Measurements from ENCODE around the gene RAB11A. TPM values are rescaled to one million over a fixed set of nuclear protein-coding genes. Genes with fewer than 3 reads are reported as not detected.
A peak's percentile ranks its signal among the peaks of the same experiment; 100 is the strongest.
"Not testable (repeated sequence)": the region's sequence is repeated elsewhere in the genome, so short reads cannot be mapped to it uniquely, and the experiment has no call there.

The RAB11A gene
- total RNA-seq, 2 experiments from 2014 or later = 192 to 193 TPM

DNA sequence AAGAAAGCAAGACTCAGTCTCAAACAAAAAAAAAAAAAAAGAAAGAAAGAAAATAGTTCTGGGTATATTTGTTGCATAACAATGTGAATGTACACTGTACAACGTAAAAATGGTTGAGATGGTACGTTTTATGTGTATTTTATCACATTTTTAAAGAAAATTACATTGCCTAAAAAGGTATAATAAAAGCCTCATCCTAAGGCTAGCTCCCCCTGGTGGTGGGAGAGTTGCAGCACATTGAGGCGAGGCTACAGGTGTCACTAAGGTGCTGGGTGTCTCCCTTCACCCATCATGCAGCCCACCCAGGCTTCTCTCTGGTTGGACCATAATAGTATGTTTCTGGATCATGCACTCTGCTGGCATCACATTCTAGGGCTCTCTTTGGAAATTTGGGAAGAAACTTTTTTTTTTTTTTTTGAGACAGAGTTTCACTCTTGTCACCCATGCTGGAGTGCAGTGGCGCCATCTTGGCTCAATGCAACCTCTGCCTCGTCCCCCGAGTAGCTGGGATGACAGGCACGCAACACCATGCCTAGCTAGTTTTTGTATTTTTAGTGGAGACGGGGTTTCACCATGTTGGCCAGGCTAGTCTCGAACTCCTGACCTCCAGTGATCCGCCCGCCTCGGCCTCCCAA lies 12.4 kb upstream of the RAB11A start:
- Mint-ChIP-seq H3K9me3 (no peaks in the 10 kb centered on the region), H3K36me3 (ENCODE audit: low read depth) (no peaks in the 10 kb centered on the region), H3K27ac (no peak overlapping the region), H3K4me3 (no peak overlapping the region), H3K27me3 (peaks cover 4% of the 10 kb centered on the region), H3K4me1 (peaks cover 11% of the 10 kb centered on the region)
- POLR2A ChIA-PET = interaction anchor here (0.6 to 1.8 kb wide), 3 partner anchors 12 to 703 kb away, joined by 3 to 7 read pairs (median 4); partner anchors contain the start of gene RAB11A
- CTCF ChIA-PET = interaction anchor here (0.6 to 2.9 kb wide), 31 partner anchors 8 to 1209 kb away, joined by 3 to 26 read pairs (median 4); partner anchors contain the start of gene RAB11A
- DNase-seq = peak; percentile 83

DNA sequence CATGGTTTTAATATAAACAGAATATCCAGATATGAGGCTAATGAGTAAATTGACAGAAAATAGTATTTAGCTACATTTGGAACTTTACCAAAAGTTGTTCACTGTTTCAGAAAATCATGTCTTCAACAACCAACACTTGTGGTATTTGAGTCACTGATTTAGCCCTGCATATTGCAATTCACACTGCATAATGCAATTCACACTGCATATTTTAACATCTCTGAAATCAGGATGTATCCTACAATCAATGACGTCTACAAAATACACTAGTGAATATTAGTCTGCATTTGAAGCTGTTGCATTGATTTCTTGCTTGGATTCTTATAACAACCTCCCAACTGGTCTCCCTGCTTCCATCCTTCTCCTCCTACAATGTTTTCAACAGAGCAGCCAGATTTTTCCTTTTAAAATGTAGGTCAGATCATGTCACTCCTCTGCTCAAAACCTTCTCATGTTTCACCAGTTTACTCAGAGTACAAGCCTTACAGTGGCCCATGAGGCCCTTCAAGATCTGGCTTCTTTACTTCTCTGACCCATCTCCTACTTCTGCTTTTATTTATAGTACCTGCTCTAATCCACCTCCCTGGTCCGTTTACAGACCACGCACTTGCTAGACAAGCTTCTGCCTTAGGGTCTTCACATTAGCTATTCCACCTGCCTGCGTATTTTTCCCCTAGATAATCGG lies 11.4 kb upstream of the RAB11A start:
- no peak for DNase-seq
- peaks cover 4% of the 10 kb centered on the region for H3K27me3 Mint-ChIP-seq
- no peak overlapping the region for H3K4me3 Mint-ChIP-seq
- CTCF ChIA-PET = interaction anchor here (1.0 to 2.9 kb wide), 16 partner anchors 9 to 332 kb away, joined by 3 to 26 read pairs (median 5); partner anchors contain the start of gene RAB11A
- no peak overlapping the region for H3K27ac Mint-ChIP-seq
- peaks cover 15% of the 10 kb centered on the region for H3K4me1 Mint-ChIP-seq
- H3K9me3 Mint-ChIP-seq = no peaks in the 10 kb centered on the region
- POLR2A ChIA-PET = interaction anchor here (0.7 to 1.8 kb wide), 2 partner anchors 11 to 47 kb away, joined by 4 to 7 read pairs; partner anchors contain the start of gene RAB11A
- H3K36me3 Mint-ChIP-seq (ENCODE audit: low read depth) = no peaks in the 10 kb centered on the region

DNA sequence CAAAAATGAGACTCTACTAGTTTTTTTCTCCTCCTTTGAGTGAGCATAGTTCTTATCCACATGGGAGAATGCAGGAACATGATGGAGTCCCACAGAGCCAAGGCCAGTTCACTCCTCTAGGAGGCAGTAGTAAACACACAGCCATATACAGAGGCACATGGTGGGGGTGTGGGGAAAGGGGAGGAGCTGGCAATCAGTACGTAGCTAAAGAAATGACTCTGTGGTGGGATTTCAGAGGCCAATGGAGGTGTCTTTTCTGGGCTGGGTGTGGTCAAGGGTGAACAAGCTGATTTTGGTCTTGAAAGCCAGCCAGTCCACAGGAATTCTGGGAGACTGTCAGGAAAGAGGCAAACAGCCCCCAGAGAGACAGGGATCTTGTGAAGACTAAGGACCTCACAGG lies 6.6 kb upstream of the RAB11A start:
- POLR2A ChIA-PET = interaction anchor here (1.3 to 1.9 kb wide), 2 partner anchors 30 to 642 kb away, joined by 3 to 5 read pairs; partner anchors contain the start of genes RPL4 and ZWILCH
- Mint-ChIP-seq H3K9me3 (no peaks in the 10 kb centered on the region), H3K4me1 (peaks cover 10% of the 10 kb centered on the region), H3K27ac (no peak overlapping the region), H3K4me3 (no peak overlapping the region), H3K27me3 (peaks cover 2% of the 10 kb centered on the region), H3K36me3 (ENCODE audit: low read depth) (no peaks in the 10 kb centered on the region)
- CTCF ChIA-PET = interaction anchor here (0.5 to 1.8 kb wide), 25 partner anchors 8 to 692 kb away, joined by 3 to 9 read pairs (median 4); partner anchors contain the start of gene INTS14
- peak; percentile 71 for DNase-seq

DNA sequence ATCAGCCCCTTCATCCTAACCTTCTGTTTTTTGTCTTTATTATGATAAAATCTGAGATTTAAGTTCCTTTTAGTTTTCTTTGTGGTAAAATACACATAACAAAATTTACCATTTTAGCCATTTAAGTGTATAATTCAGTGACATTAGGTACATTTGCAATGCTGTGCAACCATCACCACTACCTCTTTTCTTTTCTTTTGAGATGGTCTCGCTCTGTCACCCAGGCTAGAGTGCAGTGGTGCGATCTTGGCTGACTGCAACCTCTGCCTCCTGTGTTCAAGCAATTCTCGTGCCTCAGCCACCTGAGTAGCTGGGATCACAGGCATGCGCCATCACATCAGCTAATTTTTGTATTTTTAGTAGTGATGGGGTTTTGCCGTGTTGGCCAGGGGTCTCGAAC lies 6.2 kb upstream of the RAB11A start:
- Mint-ChIP-seq H3K36me3 (ENCODE audit: low read depth) (no peaks in the 10 kb centered on the region), H3K27me3 (peaks cover 2% of the 10 kb centered on the region), H3K4me1 (peaks cover 7% of the 10 kb centered on the region), H3K27ac (no peak overlapping the region), H3K4me3 (no peak overlapping the region), H3K9me3 (no peaks in the 10 kb centered on the region)
- ChIA-PET CTCF (interaction anchor here (0.5 to 1.8 kb wide), 26 partner anchors 8 to 692 kb away, joined by 3 to 9 read pairs (median 4); partner anchors contain the start of gene INTS14), POLR2A (interaction anchor here (1.3 to 1.9 kb wide), 2 partner anchors 30 to 642 kb away, joined by 3 to 5 read pairs; partner anchors contain the start of genes RPL4 and ZWILCH)
- no peak for DNase-seq

- peaks cover 25% of the 10 kb centered on the region for H3K4me1 Mint-ChIP-seq
- no peaks in the 10 kb centered on the region for H3K9me3 Mint-ChIP-seq
- no peak overlapping the region for H3K27ac Mint-ChIP-seq
- no peak overlapping the region for H3K4me3 Mint-ChIP-seq
- ChIA-PET POLR2A (interaction anchor here (1.1 kb wide), 1 partner anchor 75 kb away, joined by 4 read pairs; the partner anchor contains the start of gene DENND4A), CTCF (interaction anchor here (0.5 to 2.4 kb wide), 3 partner anchors 10 to 257 kb away, joined by 3 to 6 read pairs (median 3); no protein-coding TSS in a partner anchor)
- peaks cover 2% of the 10 kb centered on the region for H3K27me3 Mint-ChIP-seq
- H3K36me3 Mint-ChIP-seq (ENCODE audit: low read depth) = peaks cover 17% of the 10 kb centered on the region
- no peak for DNase-seq
These were observed 2.0 kb upstream of the RAB11A start for GRCh38 chr15:65867244-65867643.

DNA sequence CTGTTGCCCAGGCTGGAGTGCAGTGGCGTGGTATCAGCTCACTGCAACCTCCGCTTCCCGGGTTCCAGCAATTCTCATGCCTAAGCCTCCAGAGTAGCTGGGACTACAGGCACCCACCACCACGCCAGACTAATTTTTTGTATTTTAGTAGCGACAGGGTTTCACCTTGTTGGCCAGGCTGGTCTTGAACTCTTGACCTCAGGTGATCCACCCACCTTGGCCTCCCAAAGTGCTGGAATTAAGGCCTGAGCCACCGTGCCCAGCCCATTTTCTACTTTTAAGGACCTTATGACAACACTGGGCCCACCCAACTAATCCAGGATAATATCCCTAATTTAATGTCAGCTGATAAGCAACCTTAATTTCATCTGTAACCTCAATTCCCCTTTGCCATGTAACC lies 1.4 kb upstream of the RAB11A start:
- DNase-seq, H3K9me3 Mint-ChIP-seq, H3K27me3 Mint-ChIP-seq, H3K27ac Mint-ChIP-seq, H3K4me3 Mint-ChIP-seq: not testable (repeated sequence)
- POLR2A ChIA-PET = interaction anchor here (1.1 to 3.0 kb wide), 2 partner anchors 35 to 76 kb away, joined by 4 to 31 read pairs; partner anchors contain the start of gene DENND4A
- CTCF ChIA-PET = interaction anchor here (0.7 to 2.9 kb wide), 3 partner anchors 8 to 226 kb away, joined by 3 to 26 read pairs (median 3); no protein-coding TSS in a partner anchor
- H3K36me3 Mint-ChIP-seq (ENCODE audit: low read depth) = peaks cover 17% of the 10 kb centered on the region
- H3K4me1 Mint-ChIP-seq = peaks cover 27% of the 10 kb centered on the region

DNA sequence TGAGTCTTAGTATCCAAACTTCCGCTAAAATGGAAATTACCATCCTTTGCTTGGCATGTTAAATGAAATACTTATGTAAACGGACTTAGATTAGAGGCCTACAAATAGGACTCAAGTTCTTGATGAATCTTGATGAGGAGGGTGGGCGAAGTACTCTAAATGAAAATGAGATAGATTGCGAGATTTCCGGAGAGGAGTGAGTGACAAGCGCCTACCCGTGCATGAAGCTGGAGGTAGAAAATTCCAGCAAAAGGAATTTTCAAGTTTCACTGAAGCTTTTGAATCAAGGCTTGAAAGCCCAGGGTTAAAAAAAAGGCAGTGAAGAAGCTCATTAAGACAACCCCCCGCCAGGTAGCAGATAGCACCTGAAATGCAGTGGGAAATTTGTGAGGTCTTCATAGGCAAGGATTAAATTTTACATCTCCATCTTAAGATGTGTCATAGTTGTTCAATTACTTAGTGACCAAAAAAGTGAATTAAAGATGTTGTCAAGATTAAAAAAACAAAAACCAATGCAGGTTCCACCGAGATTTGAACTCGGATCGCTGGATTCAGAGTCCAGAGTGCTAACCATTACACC lies 655 bp upstream of the RAB11A start:
- POLR2A ChIA-PET = interaction anchor here (0.7 to 3.2 kb wide), 23 partner anchors 10 to 563 kb away, joined by 3 to 45 read pairs (median 7); partner anchors contain the start of genes DENND4A, DPP8, INTS14 and RNU5B-1
- H3K9me3 Mint-ChIP-seq = no peaks in the 10 kb centered on the region
- DNase-seq = no peak
- peak overlapping the region; percentile 97 for H3K27ac Mint-ChIP-seq
- peaks cover 18% of the 10 kb centered on the region for H3K36me3 Mint-ChIP-seq (ENCODE audit: low read depth)
- H3K4me1 Mint-ChIP-seq = peaks cover 30% of the 10 kb centered on the region
- peak overlapping the region; percentile 100 for H3K4me3 Mint-ChIP-seq
- CTCF ChIA-PET = interaction anchor here (0.6 to 3.0 kb wide), 16 partner anchors 8 to 336 kb away, joined by 3 to 26 read pairs (median 5); partner anchors contain the start of genes DENND4A and INTS14
- H3K27me3 Mint-ChIP-seq = peaks cover 2% of the 10 kb centered on the region

DNA sequence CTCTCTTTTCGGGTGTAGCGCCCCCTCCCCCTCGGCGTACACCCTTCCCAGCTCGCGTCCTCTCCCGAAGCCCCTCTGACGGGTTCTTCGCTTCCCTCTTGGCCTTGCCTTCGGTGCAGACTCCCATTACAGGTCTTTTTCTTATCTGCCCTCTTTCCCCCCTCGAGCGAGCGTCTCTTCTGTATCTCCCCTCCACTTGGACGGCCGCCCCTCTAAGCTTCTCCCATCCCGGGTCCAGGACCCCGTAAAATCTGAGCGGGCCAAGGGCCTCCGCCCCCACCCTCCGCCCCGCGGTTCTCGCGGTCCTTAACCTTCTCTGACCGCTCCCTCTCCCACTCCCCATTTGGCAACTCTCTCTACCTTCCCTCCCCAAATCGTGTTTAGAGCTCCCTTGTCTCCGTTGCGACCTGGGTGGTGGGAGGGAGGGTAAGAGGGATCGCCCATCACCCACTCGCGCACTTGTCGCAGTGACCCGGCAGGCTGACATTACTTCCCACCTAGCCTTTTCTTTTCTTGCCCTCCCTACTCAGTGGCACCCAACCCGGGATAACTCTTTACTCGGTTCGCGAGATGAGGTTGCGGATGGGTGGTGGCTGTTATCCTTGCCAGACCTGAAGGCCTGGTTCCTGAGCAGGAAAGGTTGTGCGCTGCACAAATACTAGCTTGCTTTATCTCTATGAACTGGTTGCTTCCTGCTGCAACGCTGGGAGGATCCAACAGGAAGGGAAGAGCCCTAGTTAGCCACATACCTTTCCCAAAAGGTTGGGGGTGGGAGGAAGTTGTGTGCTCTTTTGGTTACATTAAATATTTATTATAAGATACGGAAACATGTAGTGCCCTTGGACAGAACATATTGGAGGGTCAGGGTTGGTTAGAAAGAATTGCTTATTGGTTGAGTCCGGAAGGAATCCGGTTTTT lies 922 bp downstream of the RAB11A start:
- H3K36me3 Mint-ChIP-seq (ENCODE audit: low read depth) = peaks cover 26% of the 10 kb centered on the region
- H3K4me3 Mint-ChIP-seq = peak overlapping the region; percentile 100
- DNase-seq = peak; percentile 36
- peaks cover 2% of the 10 kb centered on the region for H3K27me3 Mint-ChIP-seq
- ChIA-PET CTCF (interaction anchor here (0.9 to 3.0 kb wide), 12 partner anchors 8 to 629 kb away, joined by 3 to 26 read pairs (median 5); partner anchors contain the start of genes DENND4A and INTS14), POLR2A (interaction anchor here (0.6 to 3.2 kb wide), 22 partner anchors 9 to 565 kb away, joined by 3 to 45 read pairs (median 8); partner anchors contain the start of genes DENND4A, DPP8, INTS14 and RNU5B-1)
- H3K27ac Mint-ChIP-seq = peak overlapping the region; percentile 97
- H3K9me3 Mint-ChIP-seq = no peaks in the 10 kb centered on the region
- H3K4me1 Mint-ChIP-seq = peaks cover 33% of the 10 kb centered on the region

GRCh38 chr15:65870889-65871533 lies 1.7 kb downstream of the RAB11A start:
- Mint-ChIP-seq H3K27ac (peak overlapping the region; percentile 97), H3K9me3 (no peaks in the 10 kb centered on the region), H3K27me3 (peaks cover 2% of the 10 kb centered on the region), H3K4me1 (peaks cover 40% of the 10 kb centered on the region), H3K4me3 (peak overlapping the region; percentile 100), H3K36me3 (ENCODE audit: low read depth) (peaks cover 26% of the 10 kb centered on the region)
- CTCF ChIA-PET = interaction anchor here (0.6 to 3.0 kb wide), 8 partner anchors 8 to 831 kb away, joined by 3 to 15 read pairs (median 6); partner anchors contain the start of genes INTS14 and SMAD6
- POLR2A ChIA-PET = interaction anchor here (1.2 to 3.2 kb wide), 12 partner anchors 8 to 566 kb away, joined by 3 to 45 read pairs (median 18); partner anchors contain the start of genes DENND4A, INTS14 and RNU5B-1
- DNase-seq = no peak

GRCh38 chr15:65871886-65872285 lies 2.6 kb downstream of the RAB11A start:
- H3K4me1 Mint-ChIP-seq = peaks cover 43% of the 10 kb centered on the region
- peaks cover 32% of the 10 kb centered on the region for H3K36me3 Mint-ChIP-seq (ENCODE audit: low read depth)
- not testable (repeated sequence) for H3K4me3 Mint-ChIP-seq, H3K27me3 Mint-ChIP-seq, H3K27ac Mint-ChIP-seq, DNase-seq, H3K9me3 Mint-ChIP-seq
- POLR2A ChIA-PET = interaction anchor here (1.3 kb wide), 1 partner anchor 261 kb away, joined by 3 read pairs; the partner anchor contains the start of gene INTS14
- CTCF ChIA-PET = interaction anchor here (0.7 to 0.9 kb wide), 5 partner anchors 12 to 830 kb away, joined by 3 to 7 read pairs (median 5); partner anchors contain the start of gene SMAD6

DNA sequence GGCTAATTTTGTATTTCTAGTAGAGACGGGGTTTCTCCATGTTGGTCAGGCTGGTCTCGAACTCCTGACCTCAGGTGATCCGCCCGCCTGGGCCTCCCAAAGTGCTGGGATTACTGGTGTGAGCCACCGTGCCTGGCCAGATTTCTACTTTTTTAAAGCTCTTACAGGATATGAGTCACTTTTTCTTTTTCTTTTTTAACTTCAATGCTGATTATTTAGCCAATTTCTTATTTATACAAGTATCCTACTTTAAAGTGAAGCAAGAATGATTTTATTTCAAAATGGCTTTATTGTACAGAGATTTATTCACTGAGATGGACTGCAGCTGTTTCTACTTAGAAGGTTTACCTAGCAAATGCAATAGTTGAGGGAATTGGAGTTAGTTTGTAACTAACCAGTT lies 3.3 kb downstream of the RAB11A start:
- POLR2A ChIA-PET = interaction anchor here (0.6 to 1.3 kb wide), 2 partner anchors 260 to 262 kb away, joined by 3 read pairs; partner anchors contain the start of gene INTS14
- not testable (repeated sequence) for DNase-seq, H3K9me3 Mint-ChIP-seq, H3K27ac Mint-ChIP-seq, H3K27me3 Mint-ChIP-seq, H3K4me3 Mint-ChIP-seq
- Mint-ChIP-seq H3K36me3 (ENCODE audit: low read depth) (peaks cover 37% of the 10 kb centered on the region), H3K4me1 (peaks cover 47% of the 10 kb centered on the region)
- CTCF ChIA-PET = interaction anchor here (0.8 kb wide), 1 partner anchor 11 kb away, joined by 3 read pairs; no protein-coding TSS in a partner anchor

All from activated CD4-positive, alpha-beta memory T cell treated with anti-CD3 and anti-CD28 coated beads, Interleukin-2, amount 10 ng/mL, durations not matched to agents 7 days and 5 days (primary cell).